Endothelial cell of umbilical vein (primary cell): ENCODE data around the gene FRMD4A. TPM values are rescaled to one million over a fixed set of nuclear protein-coding genes. Genes with fewer than 3 reads are reported as not detected.

ENCODE experiments used
- BruUV-seq: library from RNA; stranded (reverse); fragments of 400-500 nt; replicated peaks from 2 replicates; lab custom pipeline; 2021; lab: Mats Ljungman, UMichigan
- CTCF ChIA-PET: fragments of 300-600, 350-600 bp; sonication (Branson Sonifier 250); formaldehyde crosslinking; loops from one replicate; lab custom pipeline; 2021; ENCODE audit warnings: antibody characterized with exemption, inconsistent platforms; lab: Charles Lee
- POLR2A ChIA-PET: fragments of 300-600, 350-600 bp; sonication (Branson Sonifier 250); formaldehyde crosslinking; loops from one replicate; lab custom pipeline; 2021; ENCODE audit warnings: antibody characterized with exemption, inconsistent platforms; lab: Charles Lee
- DNase-seq: peaks from one replicate; pipeline ENCODE4 v3.0.0-alpha.2; 2011; ENCODE audit warnings: low read depth, low spot score
- FAIRE-seq: peaks from 2 replicates; lab custom pipeline; 2011; peaks lifted over from hg19 to GRCh38; lab: Jason Lieb, UNC
- H2AFZ ChIP-seq: 2 replicates; pipeline ENCODE4 v1.6.0; 2012; ENCODE audit warnings: low read depth, low read length, control low read depth, inconsistent platforms
- H3K27ac ChIP-seq: 2 replicates; pipeline ENCODE4 v1.5.1; 2011; ENCODE audit warnings: low read depth, mild to moderate bottlenecking, control low read depth, low read length, moderate library complexity; ENCODE audit not compliant: insufficient read depth
- H3K27me3 ChIP-seq, 2 experiments: 2 replicates each; pipeline versions ENCODE4 v1.6.0 to v1.6.1; 2011; ENCODE audit warnings: low read length in 2 of 2, mixed read lengths in 1 of 2; ENCODE audit not compliant: control insufficient read depth in 2 of 2, insufficient read depth in 2 of 2
- H3K36me3 ChIP-seq, 2 experiments: 2 replicates in 1 of 2; 3 replicates in 1 of 2; pipeline ENCODE4 v1.5.1; 2011; ENCODE audit warnings: low read length in 2 of 2, mild to moderate bottlenecking in 1 of 2, moderate library complexity in 1 of 2; ENCODE audit not compliant: control insufficient read depth in 2 of 2, insufficient read depth in 2 of 2; ENCODE audit errors: extremely low read depth in 1 of 2
- H3K4me1 ChIP-seq: 3 replicates; pipeline ENCODE4 v1.5.1; 2011; ENCODE audit warnings: mild to moderate bottlenecking, low read length; ENCODE audit not compliant: control insufficient read depth, insufficient read depth; ENCODE audit errors: extremely low read depth
- H3K4me2 ChIP-seq: 2 replicates; pipeline ENCODE4 v1.6.1; 2011; ENCODE audit warnings: low read length, control low read depth, mixed read lengths; ENCODE audit not compliant: insufficient read depth
- H3K4me3 ChIP-seq, 3 experiments: fragments of 200-600 bp in 1 of 3; sonication (generic), shearing (Covaris generic) in 1 of 3; replicated peaks in 1 of 3; 2 replicates each; pipeline ENCODE4 v1.5.1; 2011 to 2016; ENCODE audit warnings: control low read depth in 3 of 3, low read length in 3 of 3, mild to moderate bottlenecking in 2 of 3, inconsistent platforms in 1 of 3, low read depth in 1 of 3, moderate library complexity in 1 of 3; ENCODE audit not compliant: insufficient read depth in 1 of 3
- H3K79me2 ChIP-seq: 2 replicates; pipeline ENCODE4 v1.6.0; 2012; ENCODE audit warnings: low read length, inconsistent platforms; ENCODE audit not compliant: control insufficient read depth, insufficient read depth
- H3K9ac ChIP-seq: replicated peaks from 2 replicates; pipeline ENCODE3; 2011; ENCODE audit warnings: low read length, control low read depth; ENCODE audit not compliant: insufficient read depth; ENCODE audit errors: extremely low read depth
- H3K9me1 ChIP-seq: replicated peaks from 3 replicates; pipeline ENCODE4 v1.6.0; 2011; ENCODE audit warnings: mild to moderate bottlenecking, low read length; ENCODE audit not compliant: control insufficient read depth, insufficient read depth; ENCODE audit errors: extremely low read depth
- H3K9me3 ChIP-seq: replicated peaks from 2 replicates; pipeline ENCODE4 v1.5.1; 2012; ENCODE audit warnings: low read length, inconsistent platforms; ENCODE audit not compliant: control insufficient read depth, insufficient read depth
- H4K20me1 ChIP-seq: replicated peaks from 2 replicates; pipeline ENCODE3; 2011; ENCODE audit warnings: mild to moderate bottlenecking, low read length; ENCODE audit not compliant: control insufficient read depth, insufficient read depth; ENCODE audit errors: extremely low read depth
- CTCF ChIP-seq, 2 donors: IDR thresholded peaks; 1 replicate in 1 of 2; 2 replicates in 1 of 2; pipeline ENCODE4 v1.5.1; 2011; ENCODE audit warnings: low read length in 2 of 2, mild to moderate bottlenecking in 2 of 2, moderate library complexity in 2 of 2, control low read depth in 1 of 2, inconsistent platforms in 1 of 2, low read depth in 1 of 2; ENCODE audit not compliant: insufficient read depth in 1 of 2; ENCODE audit errors: extremely low read depth in 1 of 2
- EZH2 ChIP-seq: IDR thresholded peaks from 2 replicates; pipeline ENCODE4 v1.6.1; 2012; ENCODE audit warnings: borderline replicate concordance, low read depth, mild to moderate bottlenecking, moderate library complexity, low read length, inconsistent platforms; ENCODE audit not compliant: severe bottlenecking
- FOS ChIP-seq: IDR thresholded peaks from 2 replicates; pipeline ENCODE4 v1.6.1; 2011; ENCODE audit warnings: mild to moderate bottlenecking, low read length, moderate library complexity, borderline replicate concordance; ENCODE audit not compliant: insufficient read depth
- GATA2 ChIP-seq: IDR thresholded peaks from 2 replicates; pipeline ENCODE4 v1.7.0; 2011; ENCODE audit warnings: low read depth, mild to moderate bottlenecking, moderate library complexity, mixed read lengths, low read length; ENCODE audit not compliant: insufficient read length, insufficient read depth
- JUN ChIP-seq: IDR thresholded peaks from 2 replicates; pipeline ENCODE4 v1.6.1; 2011; ENCODE audit warnings: borderline replicate concordance, low read depth; ENCODE audit not compliant: insufficient read length, insufficient read depth
- MAX ChIP-seq: IDR thresholded peaks from 2 replicates; pipeline ENCODE4 v1.6.1; 2011; ENCODE audit not compliant: insufficient read depth, insufficient read length
- MYC ChIP-seq: IDR thresholded peaks from one replicate; pipeline ENCODE4 v1.6.1; 2011; ENCODE audit warnings: mild to moderate bottlenecking, low read depth, low read length
- POLR2A ChIP-seq: IDR thresholded peaks from 2 replicates; pipeline ENCODE4 v1.6.1; 2012; ENCODE audit warnings: low read depth, mild to moderate bottlenecking, control low read depth, low read length
- POLR2AphosphoS5 ChIP-seq: IDR thresholded peaks from 2 replicates; pipeline ENCODE4 v1.6.1; 2012; ENCODE audit warnings: low read depth, mild to moderate bottlenecking, control low read depth, low read length, moderate library complexity; ENCODE audit not compliant: insufficient read depth
- dilution Hi-C: fragments of 300-500 bp; cut with MboI; formaldehyde crosslinking; loops from one replicate; pipeline ENCODE4 v1.15.0; 2019; ENCODE audit warnings: low sequenced_read_pairs; ENCODE audit not compliant: extremely low pct_ligation_motif_present
- intact Hi-C: fragments of 100-400 bp; cut with micrococcal nuclease; formaldehyde crosslinking; loops from one replicate; pipeline ENCODE4 v1.10.0; 2022
- polyA plus RNA-seq, 4 experiments: library from polyadenylated mRNA; depleted of rRNA in 3 of 4; stranded (reverse) in 3 of 4; unstranded in 1 of 4; fragments of >200 nt; gene quantifications; 2 replicates each; pipeline versions ENCODE4 v1.2.1 to v1.2.3, GENCODE V29; 2011 to 2012; ENCODE audit warnings: missing spikeins in 1 of 4
- total RNA-seq: library from RNA; stranded (reverse); gene quantifications from 2 replicates; pipeline ENCODE4 v1.2.3, GENCODE V29; 2021

The FRMD4A gene
- total and polyA plus RNA-seq, 2 donors (not counting 3 experiments of a cell fraction or from before 2014, with no cell fraction given): 123 to 148 TPM

- Histone ChIP-seq H3K9ac (no peak overlapping the region), H3K27ac (no peak overlapping the region), H3K9me3 (no peaks in the 10 kb centered on the region), H3K9me1 (no peaks in the 10 kb centered on the region), H3K27me3 (peaks cover 0 to 17% of the 10 kb centered on the region in 2 experiments), H3K4me3 (no peak overlapping the region), H3K36me3 (no peaks in the 10 kb centered on the region), H3K4me1 (no peaks in the 10 kb centered on the region), H4K20me1 (no peaks in the 10 kb centered on the region), H3K79me2 (no peaks in the 10 kb centered on the region), H2AFZ (no peak overlapping the region), H3K4me2 (no peak overlapping the region)
- ChIA-PET CTCF (interaction anchor here (1.1 to 1.8 kb wide), 2 partner anchors 19 to 24 kb away, joined by 3 to 8 read pairs; no protein-coding TSS in a partner anchor), POLR2A (no interaction called here)
- DNase-seq (no peak), FAIRE-seq (no peak)
- intact Hi-C loops (no loop called here), dilution Hi-C loops (no loop called here)
- no peak for TF ChIP-seq CTCF (IDR thresholded peaks at IDR 0.05; ENCODE audit: extremely low read depth in 1 of 2, insufficient read depth in 1 of 2, low read depth in 1 of 2, low read length in 2 of 2)
- no peak for TF ChIP-seq FOS
- no TSS peak for BruUV-seq
These were observed 105.3 kb downstream of the FRMD4A start for GRCh38 chr10:14225379-14225778.

GRCh38 chr10:14220026-14220425 is 110.7 kb downstream of the FRMD4A start:
- Histone ChIP-seq H3K27ac (no peak overlapping the region), H3K27me3 (peaks cover 2 to 8% of the 10 kb centered on the region in 2 experiments), H3K79me2 (no peaks in the 10 kb centered on the region), H3K9ac (no peak overlapping the region), H3K4me1 (no peaks in the 10 kb centered on the region), H3K9me1 (no peaks in the 10 kb centered on the region), H4K20me1 (no peaks in the 10 kb centered on the region), H3K36me3 (no peaks in the 10 kb centered on the region), H3K4me2 (no peak overlapping the region), H3K4me3 (no peak overlapping the region), H3K9me3 (no peaks in the 10 kb centered on the region), H2AFZ (no peak overlapping the region)
- ChIA-PET POLR2A (no interaction called here), CTCF (no interaction called here)
- DNase-seq: no peak
- TF ChIP-seq POLR2AphosphoS5: no peak
- TF ChIP-seq MAX: no peak
- no peak for TF ChIP-seq CTCF (IDR thresholded peaks at IDR 0.05; ENCODE audit: extremely low read depth in 1 of 2, insufficient read depth in 1 of 2, low read depth in 1 of 2, low read length in 2 of 2)
- no peak for TF ChIP-seq EZH2
- TF ChIP-seq MYC: no peak
- no peak for TF ChIP-seq GATA2
- no peak for TF ChIP-seq FOS
- TF ChIP-seq POLR2A: no peak
- no peak for TF ChIP-seq JUN
- dilution Hi-C loops (no loop called here), intact Hi-C loops (no loop called here)
- no peak for FAIRE-seq
- no TSS peak for BruUV-seq
